ENCODE data around the gene AGAP9.
A peak's percentile ranks its signal among the peaks of the same experiment; 100 is the strongest.
"Not testable (repeated sequence)": the region's sequence is repeated elsewhere in the genome, so short reads cannot be mapped to it uniquely, and the experiment has no call there.

AGAP9 gene

DNA sequence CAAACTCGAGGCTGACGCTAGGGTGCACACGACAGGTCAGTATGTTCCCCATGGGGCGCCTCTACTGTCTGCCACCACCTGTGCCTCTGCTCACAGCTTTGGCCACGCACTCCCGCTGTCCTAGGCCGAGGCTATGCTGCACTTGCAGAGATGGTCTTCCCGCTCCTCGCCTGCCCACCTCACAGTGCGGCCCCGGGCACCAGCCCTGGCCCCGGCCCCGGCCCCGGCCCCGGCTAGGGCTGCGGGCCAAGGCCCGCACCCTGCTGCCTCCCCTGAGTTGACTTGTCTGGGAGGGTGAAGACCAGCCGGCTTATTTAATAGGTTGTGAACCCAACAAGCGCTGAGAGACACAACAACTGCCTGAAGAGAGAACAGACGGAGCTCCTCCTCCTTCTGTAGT is at the start of gene AGAP9:
Gene AGAP9 (minus strand): TSS at position 164 of the 400 bp plus-strand sequence. CDS start 112 bp downstream, at position 52.
- in situ Hi-C loops (cut with MboI; ENCODE audit: low pct_unique_long_range_greater_than_20kb, low sequenced_read_pairs) = not testable (repeated sequence)

DNA sequence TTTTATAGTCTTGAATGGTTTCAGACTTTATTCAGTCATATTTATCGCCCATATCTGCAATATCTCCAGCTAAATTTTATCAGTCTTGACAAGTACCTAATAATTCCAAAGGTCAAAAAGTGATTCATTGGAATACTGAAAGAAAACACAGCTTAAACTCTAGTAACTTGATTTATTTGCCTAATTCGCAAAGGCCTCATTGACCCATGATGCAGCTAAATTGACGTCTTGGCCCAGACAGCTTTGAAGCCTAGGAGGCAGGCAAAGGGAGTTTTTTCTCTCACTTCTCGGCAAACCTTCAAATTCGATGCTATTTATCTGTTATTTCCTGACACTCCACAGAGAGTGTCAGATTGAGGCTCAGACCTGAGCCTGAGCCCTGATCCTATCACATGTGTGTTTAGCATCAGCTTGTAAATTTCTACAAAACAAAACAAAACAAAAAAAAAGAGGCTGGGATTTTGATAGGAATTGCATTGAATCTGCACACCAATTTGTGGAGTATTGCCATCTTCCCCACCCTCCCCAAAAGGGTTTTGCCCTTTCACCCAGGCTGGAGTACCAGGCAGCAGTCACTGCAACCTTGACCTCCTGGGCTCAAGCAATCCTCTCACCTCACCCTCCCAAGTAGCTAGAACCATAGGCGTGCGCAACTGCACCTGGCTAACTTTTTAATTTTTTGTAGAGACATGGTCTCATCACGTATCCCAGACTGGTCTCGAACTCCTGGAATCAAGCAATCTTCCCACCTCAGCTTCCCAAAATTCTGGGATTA is 47.9 kb upstream of the AGAP9 start:
- in situ Hi-C loops (cut with MboI; ENCODE audit: low pct_unique_long_range_greater_than_20kb, low sequenced_read_pairs); DNase-seq: not testable (repeated sequence)

More for the DNA sequence above, at the start of gene AGAP9:
- DNase-seq = not testable (repeated sequence)

DNA sequence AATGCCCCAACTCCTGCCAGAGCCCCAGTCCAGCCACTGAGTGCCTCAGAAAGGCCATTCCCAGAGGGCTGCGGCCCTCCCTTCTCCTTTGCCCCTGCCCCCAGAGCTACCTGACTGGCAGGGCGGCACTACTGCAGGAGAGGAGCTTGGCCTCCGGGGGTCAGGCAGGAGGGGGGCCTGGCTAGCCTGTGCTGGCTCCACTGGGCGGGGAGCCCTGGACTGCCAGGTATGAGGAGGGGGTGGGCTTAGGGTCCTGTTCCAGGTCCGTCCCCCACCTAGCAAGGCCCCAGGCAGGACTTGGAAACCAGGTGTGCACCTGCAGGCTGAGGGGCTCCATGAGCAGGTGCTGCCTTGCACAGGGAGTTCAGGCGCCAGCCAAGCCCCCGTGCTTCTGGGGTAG is 43.3 kb upstream of the AGAP9 start:
- in situ Hi-C loops (cut with MboI; ENCODE audit: low pct_unique_long_range_greater_than_20kb, low sequenced_read_pairs) = not testable (repeated sequence)

DNA sequence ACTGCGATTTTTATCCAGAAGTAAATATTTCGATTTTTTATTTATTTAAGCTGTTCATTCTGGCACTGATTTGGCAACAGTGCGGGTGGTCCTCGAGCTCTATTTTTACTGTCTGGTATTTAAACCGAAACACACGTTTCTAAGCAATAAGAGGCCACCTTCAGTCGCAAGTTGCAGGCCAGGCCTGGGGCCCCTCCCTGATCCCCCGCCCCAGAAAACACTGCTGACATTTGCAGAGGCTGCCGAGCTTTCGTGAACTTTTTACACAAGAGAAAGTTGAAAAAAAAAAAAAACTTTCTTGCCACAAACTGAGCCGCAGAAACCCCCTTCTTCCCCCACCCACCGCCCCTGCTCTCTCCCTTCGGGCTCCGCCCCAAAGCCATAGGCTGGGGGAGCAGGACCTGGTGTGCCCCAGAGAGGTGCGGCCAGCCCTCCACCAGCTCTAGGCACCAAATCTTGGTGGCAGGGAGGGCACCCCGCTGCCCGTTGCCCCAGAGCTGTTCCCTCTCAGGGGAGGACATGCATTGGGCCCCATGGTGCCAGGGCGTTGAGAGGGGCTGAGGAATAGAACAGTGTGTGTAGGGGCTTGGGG is 42.8 kb upstream of the AGAP9 start:
- DNase-seq; in situ Hi-C loops (cut with MboI; ENCODE audit: low pct_unique_long_range_greater_than_20kb, low sequenced_read_pairs): not testable (repeated sequence)

More for the DNA sequence above, 43.3 kb upstream of the AGAP9 start:
- DNase-seq = not testable (repeated sequence)

DNA sequence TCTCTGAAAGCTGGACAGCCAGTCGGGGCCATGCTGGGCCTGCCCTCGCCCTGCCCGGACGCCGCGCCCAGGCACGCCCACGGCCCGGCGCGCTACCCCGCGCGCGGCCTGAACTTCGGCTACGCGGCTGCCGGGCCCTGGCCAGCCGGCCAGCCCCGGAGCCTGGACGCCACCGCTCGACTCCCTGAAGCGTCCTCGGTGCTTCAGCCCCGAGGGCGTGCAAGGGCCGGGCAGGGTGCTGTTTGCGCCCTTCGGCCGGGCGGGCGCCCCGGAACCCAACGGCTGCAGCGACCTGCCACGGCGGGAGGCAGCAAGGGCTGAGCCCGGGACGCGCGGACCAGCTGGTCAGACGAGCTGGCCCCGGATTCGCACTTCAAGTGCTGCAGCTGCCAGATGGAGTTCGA is 42.1 kb upstream of the AGAP9 start:
- in situ Hi-C loops (cut with MboI; ENCODE audit: low pct_unique_long_range_greater_than_20kb, low sequenced_read_pairs); DNase-seq: not testable (repeated sequence)

DNA sequence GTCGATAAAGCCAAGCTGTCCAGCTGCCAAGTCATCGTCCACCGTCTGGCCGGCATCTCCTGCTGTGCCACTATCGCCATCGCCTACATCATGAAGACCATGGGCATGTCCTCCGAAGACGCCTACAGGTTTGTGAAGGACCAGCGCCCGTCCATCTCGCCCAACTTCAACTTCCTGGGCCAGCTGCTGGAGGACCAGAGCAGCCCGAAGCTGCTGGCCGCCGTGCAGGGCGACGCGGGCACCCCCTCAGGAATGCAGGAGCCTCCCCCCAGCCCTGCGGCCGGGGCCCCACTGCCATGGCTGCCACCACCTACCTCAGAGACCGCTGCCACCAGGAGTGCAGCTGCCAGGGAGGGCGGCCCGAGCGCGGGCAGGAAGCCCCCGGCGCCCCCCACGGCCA is 41.5 kb upstream of the AGAP9 start:
- in situ Hi-C loops (cut with MboI; ENCODE audit: low pct_unique_long_range_greater_than_20kb, low sequenced_read_pairs); DNase-seq: not testable (repeated sequence)

DNA sequence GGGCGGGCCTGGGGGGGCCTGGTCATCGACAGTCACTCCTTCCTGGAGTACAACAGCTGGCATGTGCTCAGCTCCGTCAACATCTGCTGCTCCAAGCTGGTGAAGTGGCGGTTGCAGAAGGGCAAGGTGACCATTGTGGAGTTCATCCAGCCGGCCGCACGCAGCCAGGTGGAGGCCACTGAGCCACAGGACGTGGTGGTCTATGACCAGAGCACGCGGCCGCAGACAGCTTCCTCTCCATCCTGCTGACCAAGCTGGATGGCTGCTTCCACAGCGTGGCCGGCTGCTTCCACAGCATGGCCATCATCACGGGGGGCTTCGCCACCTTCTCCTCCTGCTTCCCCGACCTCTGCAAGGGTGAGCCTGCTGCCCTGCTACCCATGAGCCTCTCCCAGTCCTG is 40.9 kb upstream of the AGAP9 start:
- in situ Hi-C loops (cut with MboI; ENCODE audit: low pct_unique_long_range_greater_than_20kb, low sequenced_read_pairs); DNase-seq: not testable (repeated sequence)

DNA sequence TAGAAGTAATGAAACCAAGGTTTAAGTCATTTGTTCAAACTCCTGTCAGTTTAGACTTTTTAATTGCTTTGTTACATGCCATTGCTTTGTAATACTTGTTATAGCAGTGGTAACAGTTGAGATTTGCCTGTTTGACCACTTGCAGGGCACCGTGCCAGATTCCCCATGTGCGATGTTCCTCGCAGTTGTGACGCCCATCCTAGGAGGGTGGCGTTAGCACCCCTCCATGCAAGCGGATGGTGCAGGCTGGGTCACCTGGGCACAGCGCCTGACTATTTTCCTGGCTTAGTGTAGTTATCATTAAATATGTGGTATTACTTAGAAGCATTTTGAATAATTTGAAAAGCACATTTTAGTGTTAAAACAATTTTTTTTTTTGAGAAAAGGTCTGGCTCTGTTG is 37.0 kb upstream of the AGAP9 start:
- DNase-seq; in situ Hi-C loops (cut with MboI; ENCODE audit: low pct_unique_long_range_greater_than_20kb, low sequenced_read_pairs): not testable (repeated sequence)

DNA sequence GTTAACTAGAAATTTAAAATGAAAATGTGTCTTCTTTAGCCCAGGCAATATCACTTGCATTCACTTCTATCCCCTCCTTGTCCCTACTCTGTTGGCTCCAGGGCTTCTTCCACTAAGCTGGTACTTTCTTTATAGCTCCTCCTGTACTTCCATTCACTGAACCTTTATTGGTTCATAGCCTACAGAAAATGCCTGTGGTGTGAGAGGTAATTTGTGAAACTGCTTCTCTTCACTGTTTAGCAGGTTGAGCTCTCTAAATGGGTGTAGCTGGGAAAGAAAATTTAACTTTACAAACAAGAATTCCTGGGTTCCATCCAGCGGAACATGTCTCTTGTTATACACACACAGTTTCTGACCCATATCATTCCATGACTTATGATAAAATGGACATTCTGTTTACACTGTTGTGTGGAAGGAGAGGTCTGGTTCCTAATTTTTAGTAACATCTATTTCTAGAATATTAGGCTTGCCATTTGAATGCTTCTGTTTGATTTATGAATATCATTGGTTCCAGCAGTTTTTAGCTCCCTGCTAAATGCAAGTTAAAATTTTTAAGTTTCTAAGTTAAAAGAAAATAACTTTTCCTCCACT is 36.4 kb upstream of the AGAP9 start:
- in situ Hi-C loops (cut with MboI; ENCODE audit: low pct_unique_long_range_greater_than_20kb, low sequenced_read_pairs); DNase-seq: not testable (repeated sequence)

DNA sequence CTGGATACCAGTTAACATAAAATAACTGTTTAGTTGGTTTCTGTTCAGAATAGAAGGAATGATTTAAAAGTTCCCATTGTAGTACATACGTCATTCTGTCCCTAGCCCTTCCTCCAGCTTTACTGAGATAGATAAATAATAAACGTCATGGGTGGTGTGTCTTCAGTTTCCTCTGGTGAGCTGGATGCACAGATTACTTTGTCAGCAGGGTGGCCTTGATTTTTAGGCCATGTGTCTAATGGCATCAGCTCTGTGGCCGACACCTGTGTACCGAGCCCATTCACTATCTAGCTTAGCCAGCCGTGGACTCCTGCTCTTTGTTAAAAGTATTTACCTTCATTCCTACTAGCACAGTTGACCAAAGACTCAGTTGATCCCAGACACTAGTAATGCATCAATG is 34.7 kb upstream of the AGAP9 start:
- in situ Hi-C loops (cut with MboI; ENCODE audit: low pct_unique_long_range_greater_than_20kb, low sequenced_read_pairs); DNase-seq: not testable (repeated sequence)

DNA sequence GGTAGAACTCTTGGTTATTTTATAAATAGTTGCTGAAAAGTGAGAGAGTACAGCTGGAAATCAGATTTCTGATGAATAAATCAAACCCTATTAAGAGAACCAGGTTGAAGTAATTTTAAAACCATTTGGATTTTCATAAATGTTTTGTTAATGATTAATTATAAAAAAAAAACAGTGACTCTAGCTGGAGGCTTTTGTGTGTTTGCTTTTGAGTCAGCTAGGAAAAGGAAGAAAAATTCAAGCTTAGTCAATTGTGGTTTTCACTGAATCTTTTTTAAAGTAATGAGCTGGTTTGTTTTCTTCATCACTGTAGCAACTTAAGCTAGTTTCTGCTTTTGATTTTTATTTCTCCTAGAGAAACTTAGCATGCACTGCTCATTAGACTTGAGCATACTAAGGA is 34.2 kb upstream of the AGAP9 start:
- in situ Hi-C loops (cut with MboI; ENCODE audit: low pct_unique_long_range_greater_than_20kb, low sequenced_read_pairs); DNase-seq: not testable (repeated sequence)

DNA sequence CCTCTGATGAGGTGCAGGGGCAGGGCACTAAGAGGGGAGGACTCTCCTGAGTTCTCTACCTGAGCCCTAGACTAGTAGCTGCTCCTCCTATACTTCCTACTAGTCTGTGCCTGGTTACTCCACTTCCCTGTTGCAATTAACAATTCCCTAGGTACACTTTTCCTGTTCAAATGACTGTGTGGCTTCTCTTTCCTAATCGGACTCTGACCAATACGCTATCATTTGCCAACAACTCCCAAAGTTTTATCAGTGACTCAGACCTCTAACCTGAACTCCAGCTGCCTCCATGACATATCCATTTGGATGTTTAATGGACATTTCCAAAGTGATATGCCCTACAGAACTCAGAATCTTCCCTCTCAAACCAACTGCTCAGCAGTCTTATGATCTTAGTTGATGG is 31.9 kb upstream of the AGAP9 start:
- in situ Hi-C loops (cut with MboI; ENCODE audit: low pct_unique_long_range_greater_than_20kb, low sequenced_read_pairs); DNase-seq: not testable (repeated sequence)

DNA sequence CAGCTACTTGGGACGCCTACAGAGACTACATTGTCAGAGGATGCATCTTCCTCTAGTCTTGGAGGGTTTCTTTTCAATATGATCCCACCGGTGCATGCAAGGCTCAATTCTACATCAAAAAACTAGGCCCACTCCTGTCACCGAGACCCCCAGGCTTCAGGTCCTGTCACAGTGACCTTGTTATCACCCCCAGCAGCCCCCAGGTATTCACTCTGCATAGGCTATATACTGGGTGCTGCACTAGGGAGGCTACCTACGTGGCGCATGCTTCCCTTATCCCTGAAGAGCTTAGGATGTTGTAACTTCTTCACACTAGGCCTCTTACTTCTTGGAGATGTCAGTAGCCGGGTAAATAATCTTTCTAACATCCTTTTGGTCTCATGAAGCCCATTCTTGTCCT is 31.1 kb upstream of the AGAP9 start:
- DNase-seq; in situ Hi-C loops (cut with MboI; ENCODE audit: low pct_unique_long_range_greater_than_20kb, low sequenced_read_pairs): not testable (repeated sequence)

DNA sequence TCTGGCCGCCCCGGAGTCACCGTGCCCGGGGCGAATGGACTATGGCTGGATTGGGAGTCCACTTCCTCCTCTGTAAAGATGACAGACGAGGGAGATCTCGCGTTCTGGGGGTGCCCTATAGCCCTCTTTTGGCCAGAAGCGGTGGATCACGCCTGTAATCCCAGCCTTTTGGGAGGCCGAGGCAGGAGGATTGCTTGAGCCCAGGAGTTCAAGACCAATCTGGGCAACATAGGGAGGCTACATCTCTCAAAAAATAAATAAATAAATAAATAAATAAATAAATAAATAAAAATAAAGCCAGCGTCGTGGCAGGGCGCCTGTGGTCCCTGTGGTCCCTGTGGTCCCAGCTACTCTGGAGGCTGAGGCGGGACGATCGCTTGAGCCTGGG is 30.4 kb upstream of the AGAP9 start:
- peak; percentile 7 for DNase-seq
- in situ Hi-C loops (cut with MboI; ENCODE audit: low pct_unique_long_range_greater_than_20kb, low sequenced_read_pairs) = not testable (repeated sequence)

DNA sequence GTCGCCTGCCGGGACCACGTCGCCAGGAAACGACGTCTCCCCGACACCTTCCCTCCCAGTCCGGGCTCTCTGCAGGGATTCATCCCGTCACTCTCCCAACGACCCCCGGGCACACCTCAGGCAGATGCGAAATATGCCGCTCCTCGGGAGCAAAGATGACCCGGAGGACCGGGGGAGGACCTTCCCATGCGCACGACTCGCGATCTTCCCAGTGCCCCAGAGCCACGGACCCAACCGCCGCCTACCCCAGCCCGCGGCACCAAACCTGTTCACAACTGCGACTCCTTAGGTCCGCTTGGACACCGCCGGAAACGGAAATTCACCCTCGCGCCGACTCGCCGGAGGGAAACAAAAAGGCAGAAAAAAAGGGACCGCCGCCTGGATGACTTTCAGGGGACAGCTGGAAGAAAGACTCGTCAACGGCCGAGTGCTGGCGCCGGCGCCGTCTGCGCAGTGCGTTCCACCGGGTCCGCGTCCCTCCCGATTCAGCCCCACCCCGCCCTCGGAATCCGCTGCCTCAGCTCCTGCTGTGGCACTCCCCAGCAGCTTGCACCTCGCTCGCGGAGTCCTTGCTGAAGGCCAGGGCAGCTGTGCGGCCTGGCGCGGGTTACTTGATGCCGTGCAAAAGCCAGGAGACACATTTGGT is 29.9 kb upstream of the AGAP9 start:
- in situ Hi-C loops (cut with MboI; ENCODE audit: low pct_unique_long_range_greater_than_20kb, low sequenced_read_pairs) = not testable (repeated sequence)
- peak; percentile 94 for DNase-seq

DNA sequence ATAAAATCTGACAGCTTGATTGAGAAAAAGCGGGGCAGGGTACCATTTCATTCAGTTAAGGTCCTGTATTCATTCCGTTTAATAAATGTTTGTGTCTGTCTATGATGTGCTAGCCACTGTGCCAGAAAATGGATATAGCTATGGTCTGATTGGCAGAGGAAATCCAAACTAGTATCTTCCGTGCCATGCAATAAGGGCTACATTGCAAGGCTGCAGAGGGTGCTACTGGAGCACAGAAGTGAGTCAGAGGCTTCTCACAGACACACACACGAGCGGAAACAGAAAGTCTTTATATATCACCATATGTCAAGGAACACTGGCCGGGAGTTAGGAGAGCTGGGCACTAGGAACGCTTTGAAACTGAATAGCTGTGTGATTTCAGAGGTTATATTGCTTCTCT is 29.3 kb upstream of the AGAP9 start:
- DNase-seq = peak; percentile 50
- in situ Hi-C loops (cut with MboI; ENCODE audit: low pct_unique_long_range_greater_than_20kb, low sequenced_read_pairs) = not testable (repeated sequence)

DNA sequence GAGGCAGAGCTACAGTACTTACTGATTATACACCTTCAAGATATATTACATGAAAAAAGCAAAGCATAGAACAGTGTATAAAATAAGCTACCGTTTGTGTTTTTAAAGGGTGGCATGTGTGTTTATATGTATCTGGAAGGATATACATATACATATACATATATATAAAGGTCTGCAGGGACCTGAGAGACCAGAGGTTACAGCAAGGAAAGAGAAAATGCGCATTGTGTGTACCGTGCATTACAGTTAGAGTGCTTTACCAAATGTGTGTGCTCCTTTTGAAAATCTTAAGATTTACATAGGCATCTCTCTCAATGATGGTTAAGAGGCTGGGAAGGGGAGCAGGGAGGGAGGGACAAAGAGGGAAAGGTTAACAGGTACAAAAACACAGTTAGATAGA is 23.8 kb upstream of the AGAP9 start:
- in situ Hi-C loops (cut with MboI; ENCODE audit: low pct_unique_long_range_greater_than_20kb, low sequenced_read_pairs); DNase-seq: not testable (repeated sequence)

DNA sequence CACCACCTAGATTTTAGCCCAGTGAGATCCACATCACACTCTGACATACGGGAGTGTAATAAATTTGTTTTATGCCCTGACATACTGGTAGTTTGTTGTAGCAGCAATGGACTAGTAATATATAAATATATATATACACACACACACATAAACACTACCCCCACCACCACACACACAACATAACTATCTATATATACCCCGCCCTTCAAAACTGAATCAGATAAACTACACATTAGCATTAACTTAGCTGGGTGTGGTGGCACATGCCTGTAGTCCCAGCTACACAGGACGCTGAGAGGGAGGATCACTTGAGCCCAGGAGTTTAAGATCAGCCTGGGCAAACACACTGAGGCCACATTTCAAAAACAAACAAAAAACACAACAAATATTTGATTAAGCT is 13.0 kb upstream of the AGAP9 start:
- DNase-seq; in situ Hi-C loops (cut with MboI; ENCODE audit: low pct_unique_long_range_greater_than_20kb, low sequenced_read_pairs): not testable (repeated sequence)

DNA sequence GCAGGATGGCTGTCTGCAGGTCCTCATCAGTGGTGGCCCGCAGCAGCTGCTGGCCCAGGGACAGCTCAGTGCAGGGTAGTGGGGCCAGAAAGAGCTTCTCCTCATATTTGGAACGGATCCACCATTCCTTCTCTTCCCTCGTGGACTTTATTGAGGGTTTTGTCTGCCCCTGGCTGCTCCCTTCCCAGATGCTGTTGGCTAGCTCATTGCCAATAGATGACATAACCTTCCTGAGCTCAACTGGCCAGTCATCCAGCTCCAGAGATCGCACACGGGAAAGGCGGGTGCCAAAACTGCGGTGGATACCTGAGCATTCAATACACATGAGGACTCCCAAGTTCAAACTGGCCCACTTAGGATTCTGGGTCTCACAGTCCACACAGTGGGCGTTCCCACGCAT is 21.1 kb downstream of the AGAP9 start:
- DNase-seq; in situ Hi-C loops (cut with MboI; ENCODE audit: low pct_unique_long_range_greater_than_20kb, low sequenced_read_pairs): not testable (repeated sequence)

DNA sequence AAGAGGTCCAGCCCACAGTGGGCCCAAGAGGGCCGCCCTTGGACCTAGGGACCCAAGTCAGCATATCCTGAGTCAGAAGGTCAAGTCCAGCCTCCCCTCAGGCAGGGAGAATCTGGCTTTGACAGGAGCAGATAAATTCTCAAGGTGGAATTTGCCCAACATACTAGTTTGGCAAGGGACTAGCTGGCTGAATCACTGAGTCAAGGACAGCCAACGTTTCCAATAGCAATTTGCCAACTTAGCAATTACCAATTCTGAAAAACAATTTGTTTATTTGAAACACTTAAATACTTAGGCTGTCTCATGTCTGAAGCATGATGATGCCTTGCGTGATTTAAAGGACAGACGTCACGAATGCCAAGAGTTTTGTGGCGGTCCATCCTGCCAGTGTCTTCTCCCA is 29.2 kb downstream of the AGAP9 start:
- DNase-seq; in situ Hi-C loops (cut with MboI; ENCODE audit: low pct_unique_long_range_greater_than_20kb, low sequenced_read_pairs): not testable (repeated sequence)
